ENCODE measurements around the gene UPF1. TPM values are rescaled to one million over a fixed set of nuclear protein-coding genes. Genes with fewer than 3 reads are reported as not detected.

The UPF1 gene
- total RNA-seq, 4 donors from 2014 or later: 84.2 to 153 (median 91.9) TPM

DNA sequence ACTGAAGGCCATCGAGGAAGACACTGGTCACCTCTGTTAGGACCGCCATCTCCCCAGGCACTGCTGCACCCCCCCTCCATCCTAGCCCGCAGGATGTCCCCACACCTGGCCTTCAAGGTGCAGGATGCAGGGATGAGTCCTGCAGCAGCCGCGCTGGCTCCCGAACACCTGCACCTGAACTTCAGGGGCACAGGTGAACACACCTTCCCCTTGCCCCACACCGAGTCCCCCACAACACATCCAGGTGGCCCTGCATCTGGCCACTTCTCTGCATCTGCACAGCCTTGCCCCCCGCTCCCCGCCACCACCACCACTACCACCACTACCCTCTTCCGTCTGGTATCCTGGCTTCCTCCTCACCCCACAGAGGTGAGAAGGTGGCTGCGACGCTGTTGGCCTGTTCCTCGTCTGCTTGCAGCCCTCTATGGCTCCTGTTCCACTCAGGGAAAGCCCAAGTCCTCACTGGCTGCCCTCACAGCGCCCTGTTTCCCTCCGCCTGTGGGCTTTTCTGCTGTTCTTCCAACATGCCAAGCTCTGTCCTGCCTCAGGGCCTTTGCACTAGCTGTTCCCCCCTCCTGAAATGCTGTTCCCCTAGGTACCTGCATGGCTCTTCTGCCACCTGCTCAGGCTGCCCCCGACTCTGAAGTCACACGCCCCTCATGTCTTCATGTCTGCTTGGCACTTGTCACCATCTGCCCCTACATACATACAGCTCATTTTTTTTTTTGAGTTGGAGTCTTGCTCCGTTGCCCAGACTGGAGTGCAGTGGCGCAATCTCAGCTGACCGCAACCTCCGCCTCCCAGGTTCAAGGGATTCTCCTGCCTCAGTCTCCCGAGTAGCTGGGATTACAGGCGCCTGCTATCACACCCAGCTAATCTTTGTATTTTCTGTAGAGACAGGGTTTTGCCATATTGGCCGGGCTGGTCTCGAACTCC is 65.6 kb downstream of the UPF1 start:
- no peaks in the 10 kb centered on the region for H3K9me3 ChIP-seq
- H3K4me1 ChIP-seq: peaks cover 0 to 18% (median 9%) of the 10 kb centered on the region in 4 donors
- no peak for TF ChIP-seq EP300 (IDR thresholded peaks at IDR 0.05; ENCODE audit: low read depth)
- no peak for TF ChIP-seq CTCF (IDR thresholded peaks at IDR 0.05)
- no peak for TF ChIP-seq POLR2A (IDR thresholded peaks at IDR 0.05)
- TF ChIP-seq POLR2AphosphoS5 (IDR thresholded peaks at IDR 0.05): no peak
- H3K27ac ChIP-seq: no peak overlapping the region
- peaks cover 49% of the 10 kb centered on the region for H3K27me3 ChIP-seq
- H3K36me3 ChIP-seq: peaks cover 0 to 12% (median 3%) of the 10 kb centered on the region in 4 donors
- intact Hi-C loops (cut with DNase I; ENCODE audit: low total_unique reads) (no loop called here), in situ Hi-C loops (cut with MboI; ENCODE audit: low pct_ligation_motif_present in 1 of 4, low pct_unique_long_range_greater_than_20kb in 1 of 4, low sequenced_read_pairs in 3 of 4) (no loop called here)
- no peak for DNase-seq
- WGBS, 2 donors (ENCODE audit: low coverage in 1 of 2): 86 to 100% methylated on average over 2 to 25 of the region's 25 CpGs
- no peak overlapping the region for H3K4me3 ChIP-seq

GRCh38 chr19:18898081-18898606 is 66.4 kb downstream of the UPF1 start:
- Histone ChIP-seq H3K27ac (no peak overlapping the region), H3K36me3 (peaks cover 0 to 12% (median 3%) of the 10 kb centered on the region in 4 donors), H3K4me3 (no peak overlapping the region), H3K4me1 (peaks cover 0 to 18% (median 9%) of the 10 kb centered on the region in 4 donors), H3K9me3 (no peaks in the 10 kb centered on the region), H3K27me3 (peaks cover 42% of the 10 kb centered on the region)
- intact Hi-C loops (cut with DNase I; ENCODE audit: low total_unique reads) (no loop called here), in situ Hi-C loops (cut with MboI; ENCODE audit: low pct_ligation_motif_present in 1 of 4, low pct_unique_long_range_greater_than_20kb in 1 of 4, low sequenced_read_pairs in 3 of 4) (no loop called here)
- no peak for DNase-seq
- 60% methylated on average over 13 of the region's 18 CpGs; no CpG with 5 or more reads in 1 of the 2 donors for WGBS, 2 donors (ENCODE audit: low coverage in 1 of 2)
- TF ChIP-seq CTCF (IDR thresholded peaks at IDR 0.05) (no peak), POLR2A (IDR thresholded peaks at IDR 0.05) (no peak), EP300 (IDR thresholded peaks at IDR 0.05; ENCODE audit: low read depth) (no peak)

DNA sequence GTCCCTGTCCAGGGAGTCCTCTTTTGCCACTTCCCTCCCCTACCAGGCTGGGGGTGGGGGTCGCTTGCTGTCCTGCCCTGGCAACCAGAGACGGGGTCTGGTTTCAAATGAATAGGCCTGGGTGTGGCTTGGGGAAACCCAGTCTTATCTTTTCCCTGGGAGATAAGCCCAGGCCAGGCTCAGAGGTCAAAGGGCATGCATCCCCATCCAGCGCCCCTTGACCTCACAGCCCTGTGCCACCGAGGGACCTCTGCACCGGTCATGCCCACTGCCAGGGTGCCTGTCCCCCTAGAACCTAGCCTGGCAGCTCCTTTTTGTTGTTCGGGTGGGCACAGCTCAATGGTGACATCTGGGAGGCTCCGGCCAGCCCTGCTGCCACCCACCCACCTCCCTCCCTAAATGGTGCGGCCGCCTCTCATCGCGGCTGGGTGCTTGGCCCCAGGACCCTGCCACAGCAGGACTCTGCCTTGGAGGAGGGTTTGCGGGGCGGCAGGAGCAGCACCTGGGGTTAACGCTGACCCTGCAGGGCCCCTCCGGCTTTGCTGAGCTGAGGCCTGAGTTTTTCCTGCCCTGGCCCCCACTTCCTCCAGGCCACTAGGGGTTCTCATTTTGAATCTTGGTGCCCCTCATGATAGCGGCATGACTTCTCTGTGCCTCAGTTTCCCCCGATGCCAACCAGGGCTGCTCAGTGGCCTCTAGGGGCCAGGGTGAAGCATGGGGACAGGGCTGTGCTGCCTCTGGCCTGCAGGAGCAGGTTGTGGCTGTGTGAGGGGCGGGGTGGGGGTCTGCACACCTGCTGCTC is 67.0 kb downstream of the UPF1 start:
- in situ Hi-C loops (cut with MboI; ENCODE audit: low pct_ligation_motif_present in 1 of 4, low pct_unique_long_range_greater_than_20kb in 1 of 4, low sequenced_read_pairs in 3 of 4) (no loop called here), intact Hi-C loops (cut with DNase I; ENCODE audit: low total_unique reads) (no loop called here)
- DNase-seq: no peak
- Histone ChIP-seq H3K4me3 (no peak overlapping the region), H3K4me1 (peaks cover 0 to 18% (median 9%) of the 10 kb centered on the region in 4 donors), H3K36me3 (peaks cover 0 to 12% (median 3%) of the 10 kb centered on the region in 4 donors), H3K27ac (no peak overlapping the region), H3K9me3 (no peaks in the 10 kb centered on the region), H3K27me3 (peaks cover 35% of the 10 kb centered on the region)
- 72 to 90% methylated on average over 7 to 16 of the region's 18 CpGs for WGBS, 2 donors (ENCODE audit: low coverage in 1 of 2)
- TF ChIP-seq POLR2AphosphoS5 (IDR thresholded peaks at IDR 0.05) (no peak), POLR2A (IDR thresholded peaks at IDR 0.05) (no peak), EP300 (IDR thresholded peaks at IDR 0.05; ENCODE audit: low read depth) (no peak), CTCF (IDR thresholded peaks at IDR 0.05) (no peak)

Measured in transverse colon (tissue), 4 donors.